Measurements from ENCODE around the gene MXI1.

DNA sequence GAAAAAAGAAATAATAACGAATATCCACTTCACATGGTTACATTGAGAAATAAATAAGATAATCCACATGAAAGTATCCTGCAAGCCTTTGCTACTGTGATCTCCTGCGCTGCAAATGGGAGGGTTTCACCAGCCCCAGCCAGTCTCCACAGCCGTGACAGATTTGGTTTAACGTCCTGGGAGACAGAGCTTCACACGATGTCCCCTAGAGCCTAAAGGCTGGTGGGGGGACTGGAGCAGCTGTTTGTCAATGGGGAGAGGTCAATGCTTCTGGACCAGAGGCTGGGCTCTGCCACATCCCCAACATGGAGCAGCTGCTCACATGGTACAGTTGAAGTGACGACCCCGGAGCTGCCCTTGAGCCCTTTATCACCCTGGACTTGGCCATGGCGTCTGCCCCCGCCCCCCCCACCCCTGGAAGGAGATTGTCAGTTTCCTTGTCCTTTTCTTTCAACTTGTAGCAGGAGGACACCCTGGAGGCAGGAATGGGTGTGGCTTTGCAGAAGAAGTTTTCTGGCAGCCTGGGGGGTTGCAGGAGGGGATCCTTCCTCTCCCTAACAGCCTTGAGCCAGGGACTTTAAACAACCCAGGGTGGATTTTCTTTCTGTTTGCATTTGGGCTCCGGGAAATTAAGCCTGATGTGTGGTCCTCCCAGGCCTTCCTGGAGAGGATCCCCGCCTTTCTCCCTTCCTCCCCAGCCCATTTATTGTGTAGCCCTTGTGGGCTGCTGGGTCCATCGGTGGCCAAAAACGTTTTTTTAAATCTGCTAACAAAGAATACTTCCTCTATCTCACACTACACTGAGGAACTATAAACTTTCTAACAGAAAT is 37.0 kb upstream of the MXI1 start:
- TF ChIP-seq, protein P1, sequence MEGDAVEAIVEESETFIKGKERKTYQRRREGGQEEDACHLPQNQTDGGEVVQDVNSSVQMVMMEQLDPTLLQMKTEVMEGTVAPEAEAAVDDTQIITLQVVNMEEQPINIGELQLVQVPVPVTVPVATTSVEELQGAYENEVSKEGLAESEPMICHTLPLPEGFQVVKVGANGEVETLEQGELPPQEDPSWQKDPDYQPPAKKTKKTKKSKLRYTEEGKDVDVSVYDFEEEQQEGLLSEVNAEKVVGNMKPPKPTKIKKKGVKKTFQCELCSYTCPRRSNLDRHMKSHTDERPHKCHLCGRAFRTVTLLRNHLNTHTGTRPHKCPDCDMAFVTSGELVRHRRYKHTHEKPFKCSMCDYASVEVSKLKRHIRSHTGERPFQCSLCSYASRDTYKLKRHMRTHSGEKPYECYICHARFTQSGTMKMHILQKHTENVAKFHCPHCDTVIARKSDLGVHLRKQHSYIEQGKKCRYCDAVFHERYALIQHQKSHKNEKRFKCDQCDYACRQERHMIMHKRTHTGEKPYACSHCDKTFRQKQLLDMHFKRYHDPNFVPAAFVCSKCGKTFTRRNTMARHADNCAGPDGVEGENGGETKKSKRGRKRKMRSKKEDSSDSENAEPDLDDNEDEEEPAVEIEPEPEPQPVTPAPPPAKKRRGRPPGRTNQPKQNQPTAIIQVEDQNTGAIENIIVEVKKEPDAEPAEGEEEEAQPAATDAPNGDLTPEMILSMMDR (IDR thresholded peaks at IDR 0.05; ENCODE audit: low read depth, low read length, missing input control), result no peak
- TF ChIP-seq HNF4G (IDR thresholded peaks at IDR 0.05) (no peak), YY1 (IDR thresholded peaks at IDR 0.05) (no peak)
- TF ChIP-seq, protein P2, sequence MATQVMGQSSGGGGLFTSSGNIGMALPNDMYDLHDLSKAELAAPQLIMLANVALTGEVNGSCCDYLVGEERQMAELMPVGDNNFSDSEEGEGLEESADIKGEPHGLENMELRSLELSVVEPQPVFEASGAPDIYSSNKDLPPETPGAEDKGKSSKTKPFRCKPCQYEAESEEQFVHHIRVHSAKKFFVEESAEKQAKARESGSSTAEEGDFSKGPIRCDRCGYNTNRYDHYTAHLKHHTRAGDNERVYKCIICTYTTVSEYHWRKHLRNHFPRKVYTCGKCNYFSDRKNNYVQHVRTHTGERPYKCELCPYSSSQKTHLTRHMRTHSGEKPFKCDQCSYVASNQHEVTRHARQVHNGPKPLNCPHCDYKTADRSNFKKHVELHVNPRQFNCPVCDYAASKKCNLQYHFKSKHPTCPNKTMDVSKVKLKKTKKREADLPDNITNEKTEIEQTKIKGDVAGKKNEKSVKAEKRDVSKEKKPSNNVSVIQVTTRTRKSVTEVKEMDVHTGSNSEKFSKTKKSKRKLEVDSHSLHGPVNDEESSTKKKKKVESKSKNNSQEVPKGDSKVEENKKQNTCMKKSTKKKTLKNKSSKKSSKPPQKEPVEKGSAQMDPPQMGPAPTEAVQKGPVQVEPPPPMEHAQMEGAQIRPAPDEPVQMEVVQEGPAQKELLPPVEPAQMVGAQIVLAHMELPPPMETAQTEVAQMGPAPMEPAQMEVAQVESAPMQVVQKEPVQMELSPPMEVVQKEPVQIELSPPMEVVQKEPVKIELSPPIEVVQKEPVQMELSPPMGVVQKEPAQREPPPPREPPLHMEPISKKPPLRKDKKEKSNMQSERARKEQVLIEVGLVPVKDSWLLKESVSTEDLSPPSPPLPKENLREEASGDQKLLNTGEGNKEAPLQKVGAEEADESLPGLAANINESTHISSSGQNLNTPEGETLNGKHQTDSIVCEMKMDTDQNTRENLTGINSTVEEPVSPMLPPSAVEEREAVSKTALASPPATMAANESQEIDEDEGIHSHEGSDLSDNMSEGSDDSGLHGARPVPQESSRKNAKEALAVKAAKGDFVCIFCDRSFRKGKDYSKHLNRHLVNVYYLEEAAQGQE (IDR thresholded peaks at IDR 0.05), result no peak
- TF ChIP-seq, protein P3, sequence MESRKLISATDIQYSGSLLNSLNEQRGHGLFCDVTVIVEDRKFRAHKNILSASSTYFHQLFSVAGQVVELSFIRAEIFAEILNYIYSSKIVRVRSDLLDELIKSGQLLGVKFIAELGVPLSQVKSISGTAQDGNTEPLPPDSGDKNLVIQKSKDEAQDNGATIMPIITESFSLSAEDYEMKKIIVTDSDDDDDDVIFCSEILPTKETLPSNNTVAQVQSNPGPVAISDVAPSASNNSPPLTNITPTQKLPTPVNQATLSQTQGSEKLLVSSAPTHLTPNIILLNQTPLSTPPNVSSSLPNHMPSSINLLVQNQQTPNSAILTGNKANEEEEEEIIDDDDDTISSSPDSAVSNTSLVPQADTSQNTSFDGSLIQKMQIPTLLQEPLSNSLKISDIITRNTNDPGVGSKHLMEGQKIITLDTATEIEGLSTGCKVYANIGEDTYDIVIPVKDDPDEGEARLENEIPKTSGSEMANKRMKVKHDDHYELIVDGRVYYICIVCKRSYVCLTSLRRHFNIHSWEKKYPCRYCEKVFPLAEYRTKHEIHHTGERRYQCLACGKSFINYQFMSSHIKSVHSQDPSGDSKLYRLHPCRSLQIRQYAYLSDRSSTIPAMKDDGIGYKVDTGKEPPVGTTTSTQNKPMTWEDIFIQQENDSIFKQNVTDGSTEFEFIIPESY (IDR thresholded peaks at IDR 0.05), result no peak
